ENCODE data around the gene MAD1L1. TPM values are rescaled to one million over a fixed set of nuclear protein-coding genes. Genes with fewer than 3 reads are reported as not detected.
"Not testable (repeated sequence)": the region's sequence is repeated elsewhere in the genome, so short reads cannot be mapped to it uniquely, and the experiment has no call there.

MAD1L1 gene
- total and polyA plus RNA-seq, 7 experiments from 2014 or later = 112 to 314 (median 136) TPM

DNA sequence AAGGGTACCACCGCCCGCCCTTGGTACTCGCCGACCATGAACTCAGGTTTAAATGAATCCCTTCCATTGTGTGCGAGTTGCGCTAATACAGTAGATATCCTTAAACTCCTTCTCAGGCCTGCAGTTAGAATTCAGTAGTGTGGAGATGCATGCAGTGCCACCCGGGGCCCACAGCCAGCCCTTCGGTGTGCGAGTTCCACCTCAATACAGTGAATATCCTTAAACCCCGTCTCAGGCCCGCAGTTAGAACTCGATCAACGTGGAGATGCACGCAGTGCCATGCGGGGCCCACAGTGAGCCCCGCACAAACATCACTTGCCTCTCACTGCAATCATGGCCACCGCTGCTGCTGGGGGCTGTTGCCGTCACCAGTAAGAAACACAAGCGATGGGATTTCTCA lies 261.9 kb downstream of the MAD1L1 start:
- Histone ChIP-seq H3K36me3 (ENCODE audit: control insufficient read depth in 2 of 3, insufficient read depth in 3 of 3, low read length in 3 of 3) (peaks cover 0 to 6% (median 0%) of the 10 kb centered on the region in 3 experiments), H3K27me3 (ENCODE audit: control insufficient read depth in 2 of 2, insufficient read depth in 2 of 2, low read length in 2 of 2) (no peaks in the 10 kb centered on the region), H3K9me3 (ENCODE audit: control insufficient read depth in 2 of 3, low read length in 3 of 3) (no peaks in the 10 kb centered on the region), H3K4me3 (ENCODE audit: low read length) (no peak overlapping the region), H3K4me1 (ENCODE audit: control insufficient read depth in 2 of 2, insufficient read depth in 2 of 2, low read length in 2 of 2) (peaks cover 0 to 20% of the 10 kb centered on the region in 2 donors), H3K27ac (ENCODE audit: low read depth, low read length) (no peak overlapping the region)
- intact Hi-C loops (cut with micrococcal nuclease) = loop anchor here (2.0 to 10.0 kb wide), 4 partner anchors 30 to 306 kb away; no protein-coding TSS in a partner anchor
- peaks cover 20 to 65% (median 50%) of the 10 kb centered on the region in 7 donors for H3K4me1 Mint-ChIP-seq
- ChIA-PET CTCF (no interaction called here), POLR2A (no interaction called here)
- ATAC-seq = no peak
- H3K27ac Mint-ChIP-seq = peak overlapping the region in 2 of 9 donors; percentile 38 to 43
- peak overlapping the region in 1 of 10 donors; percentile 2 for H3K4me3 Mint-ChIP-seq
- DNase-seq = no peak
- H3K36me3 Mint-ChIP-seq = peaks cover under 1 to 27% (median 17%) of the 10 kb centered on the region in 5 donors
- peaks cover 0 to 1% (median 0%) of the 10 kb centered on the region in 11 donors for H3K9me3 Mint-ChIP-seq
- H3K27me3 Mint-ChIP-seq = no peaks in the 10 kb centered on the region

- not testable (repeated sequence) for H3K27me3 ChIP-seq (ENCODE audit: control insufficient read depth in 2 of 2, insufficient read depth in 2 of 2, low read length in 2 of 2); H3K9me3 ChIP-seq (ENCODE audit: control insufficient read depth in 2 of 3, low read length in 3 of 3); H3K36me3 ChIP-seq (ENCODE audit: control insufficient read depth in 2 of 3, insufficient read depth in 3 of 3, low read length in 3 of 3); H3K4me3 ChIP-seq (ENCODE audit: low read length); ATAC-seq; H3K27me3 Mint-ChIP-seq; H3K9me3 Mint-ChIP-seq; DNase-seq; H3K27ac ChIP-seq (ENCODE audit: low read depth, low read length)
- Mint-ChIP-seq H3K4me1 (peaks cover 20 to 59% (median 46%) of the 10 kb centered on the region in 7 donors), H3K36me3 (peaks cover 0 to 26% (median 17%) of the 10 kb centered on the region in 5 donors), H3K4me3 (peak overlapping the region in 4 of 10 donors; percentile 42 to 71 (median 63)), H3K27ac (peak overlapping the region in 4 of 9 donors; percentile 30 to 79 (median 60))
- peaks cover 0 to 18% of the 10 kb centered on the region in 2 donors for H3K4me1 ChIP-seq (ENCODE audit: control insufficient read depth in 2 of 2, insufficient read depth in 2 of 2, low read length in 2 of 2)
- intact Hi-C loops (cut with micrococcal nuclease) = loop anchor here (2.0 to 10.0 kb wide), 4 partner anchors 29 to 305 kb away; no protein-coding TSS in a partner anchor
- ChIA-PET CTCF (interaction anchor here (0.6 kb wide), 1 partner anchor 43 kb away, joined by 3 read pairs; no protein-coding TSS in a partner anchor), POLR2A (interaction anchor here (0.9 to 1.0 kb wide), 2 partner anchors 31 to 76 kb away, joined by 3 read pairs; no protein-coding TSS in a partner anchor)
Measured at GRCh38 chr7:1970285-1970660, 262.5 kb downstream of the MAD1L1 start.

DNA sequence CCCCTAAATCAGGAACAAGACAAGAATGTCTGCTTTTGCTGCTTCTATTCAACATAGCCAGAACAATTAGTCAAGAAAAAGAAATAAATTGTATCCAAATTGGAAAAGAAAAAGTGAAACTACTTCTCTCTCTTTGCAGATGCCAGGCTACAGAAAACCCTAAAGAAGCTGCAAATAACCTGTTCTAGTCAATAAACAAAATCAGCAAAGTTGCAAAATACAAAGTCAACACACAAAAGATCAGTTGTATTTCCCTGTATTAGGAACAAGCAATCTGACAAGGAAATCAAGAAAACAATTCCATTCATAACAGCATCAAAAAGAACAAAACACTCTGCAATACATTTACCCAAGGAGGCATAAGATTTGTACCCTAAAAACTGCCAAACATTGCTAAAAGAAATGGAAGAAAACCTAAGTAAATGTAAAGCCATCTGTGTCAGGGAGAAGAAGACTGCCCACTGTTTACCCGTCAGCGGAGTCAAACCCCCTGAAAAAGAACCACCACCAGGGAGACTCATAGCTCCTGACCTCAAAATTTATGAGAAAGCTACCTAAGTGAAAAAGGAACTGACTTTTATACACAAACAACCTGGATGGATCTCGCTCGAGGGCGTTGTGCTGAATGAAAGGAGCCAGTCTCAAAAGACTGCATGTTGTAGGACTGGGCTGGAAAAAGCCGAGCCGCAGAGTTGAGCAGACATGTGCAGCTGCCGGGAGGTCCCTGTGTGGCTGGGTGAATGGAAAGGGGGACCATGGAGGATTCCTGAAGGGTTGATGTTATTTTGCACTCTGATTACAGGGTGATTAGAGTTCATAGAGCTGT lies 263.1 kb downstream of the MAD1L1 start:
- Mint-ChIP-seq H3K9me3 (peaks cover 0 to 1% (median 0%) of the 10 kb centered on the region in 11 donors), H3K4me1 (peaks cover 20 to 55% (median 42%) of the 10 kb centered on the region in 7 donors), H3K27ac (peak overlapping the region; percentile 44 to 93 (median 79)), H3K4me3 (peak overlapping the region; percentile 17 to 73 (median 54)), H3K36me3 (peaks cover 0 to 26% (median 18%) of the 10 kb centered on the region in 5 donors), H3K27me3 (no peaks in the 10 kb centered on the region)
- Histone ChIP-seq H3K4me1 (ENCODE audit: control insufficient read depth in 2 of 2, insufficient read depth in 2 of 2, low read length in 2 of 2) (peaks cover 0 to 12% of the 10 kb centered on the region in 2 donors), H3K27ac (ENCODE audit: low read depth, low read length) (no peak overlapping the region), H3K36me3 (ENCODE audit: control insufficient read depth in 2 of 3, insufficient read depth in 3 of 3, low read length in 3 of 3) (peaks cover 0 to 2% (median 0%) of the 10 kb centered on the region in 3 experiments), H3K4me3 (ENCODE audit: low read length) (no peak overlapping the region), H3K9me3 (ENCODE audit: control insufficient read depth in 2 of 3, low read length in 3 of 3) (no peaks in the 10 kb centered on the region), H3K27me3 (ENCODE audit: control insufficient read depth in 2 of 2, insufficient read depth in 2 of 2, low read length in 2 of 2) (no peaks in the 10 kb centered on the region)
- POLR2A ChIA-PET = interaction anchor here (0.9 to 1.0 kb wide), 2 partner anchors 30 to 76 kb away, joined by 3 read pairs; no protein-coding TSS in a partner anchor
- intact Hi-C loops (cut with micrococcal nuclease) = loop anchor here (2.0 to 10.0 kb wide), 4 partner anchors 29 to 305 kb away; no protein-coding TSS in a partner anchor
- CTCF ChIA-PET = interaction anchor here (0.6 kb wide), 1 partner anchor 43 kb away, joined by 3 read pairs; no protein-coding TSS in a partner anchor
- DNase-seq = peak in 1 of 9 donors; percentile 18
- no peak for ATAC-seq

- intact Hi-C loops (cut with micrococcal nuclease) = no loop called here
- Histone ChIP-seq H3K27me3 (ENCODE audit: control insufficient read depth in 2 of 2, insufficient read depth in 2 of 2, low read length in 2 of 2) (no peaks in the 10 kb centered on the region), H3K9me3 (ENCODE audit: control insufficient read depth in 2 of 3, low read length in 3 of 3) (no peaks in the 10 kb centered on the region), H3K27ac (ENCODE audit: low read depth, low read length) (no peak overlapping the region), H3K4me1 (ENCODE audit: control insufficient read depth in 2 of 2, insufficient read depth in 2 of 2, low read length in 2 of 2) (peaks cover 0 to 5% of the 10 kb centered on the region in 2 donors), H3K36me3 (ENCODE audit: control insufficient read depth in 2 of 3, insufficient read depth in 3 of 3, low read length in 3 of 3) (peaks cover 0 to 2% (median 0%) of the 10 kb centered on the region in 3 experiments), H3K4me3 (ENCODE audit: low read length) (no peak overlapping the region)
- ATAC-seq (no peak), DNase-seq (no peak)
- no peaks in the 10 kb centered on the region for H3K27me3 Mint-ChIP-seq
- POLR2A ChIA-PET = no interaction called here
- H3K27ac Mint-ChIP-seq = peak overlapping the region in 1 of 9 donors; percentile 32
- no peaks in the 10 kb centered on the region for H3K9me3 Mint-ChIP-seq
- peak overlapping the region in 1 of 10 donors; percentile 5 for H3K4me3 Mint-ChIP-seq
- peaks cover 0 to 26% (median 13%) of the 10 kb centered on the region in 5 donors for H3K36me3 Mint-ChIP-seq
- CTCF ChIA-PET = no interaction called here
- H3K4me1 Mint-ChIP-seq = peaks cover 16 to 47% (median 35%) of the 10 kb centered on the region in 7 donors
Measured at GRCh38 chr7:1968397-1969111, 264.2 kb downstream of the MAD1L1 start.

GRCh38 chr7:1967512-1968396 lies 265.0 kb downstream of the MAD1L1 start:
- Mint-ChIP-seq H3K27me3 (no peaks in the 10 kb centered on the region), H3K4me3 (no peak overlapping the region), H3K4me1 (peaks cover 15 to 41% (median 30%) of the 10 kb centered on the region in 7 donors), H3K9me3 (no peaks in the 10 kb centered on the region), H3K36me3 (peaks cover 0 to 26% (median 18%) of the 10 kb centered on the region in 5 donors), H3K27ac (peak overlapping the region in 2 of 9 donors; percentile 41 to 44)
- H3K4me1 ChIP-seq (ENCODE audit: control insufficient read depth in 2 of 2, insufficient read depth in 2 of 2, low read length in 2 of 2) = peaks cover 0 to 5% of the 10 kb centered on the region in 2 donors
- intact Hi-C loops (cut with micrococcal nuclease) = no loop called here
- H3K9me3 ChIP-seq (ENCODE audit: control insufficient read depth in 2 of 3, low read length in 3 of 3) = no peaks in the 10 kb centered on the region
- CTCF ChIA-PET = no interaction called here
- H3K4me3 ChIP-seq (ENCODE audit: low read length) = no peak overlapping the region
- peaks cover 0 to under 1% (median 0%) of the 10 kb centered on the region in 3 experiments for H3K36me3 ChIP-seq (ENCODE audit: control insufficient read depth in 2 of 3, insufficient read depth in 3 of 3, low read length in 3 of 3)
- H3K27ac ChIP-seq (ENCODE audit: low read depth, low read length) = no peak overlapping the region
- ATAC-seq (no peak), DNase-seq (no peak)
- POLR2A ChIA-PET = no interaction called here
- no peaks in the 10 kb centered on the region for H3K27me3 ChIP-seq (ENCODE audit: control insufficient read depth in 2 of 2, insufficient read depth in 2 of 2, low read length in 2 of 2)
